Occipital lobe (tissue), 3 donors: ENCODE data around the gene MPP1. TPM values are rescaled to one million over a fixed set of nuclear protein-coding genes. Genes with fewer than 3 reads are reported as not detected.

Source experiments
- DNase-seq: peaks from one replicate; lab custom pipeline; 2025; lab: John Stamatoyannopoulos, UW
- small RNA-seq: library from RNA; depleted of rRNA; stranded (forward); fragments of <200 nt; gene quantifications from one replicate; pipeline ENCODE3, GENCODE V24; 2014
- total RNA-seq: library from RNA; depleted of rRNA; stranded (reverse); fragments of >200 nt; gene quantifications from one replicate; pipeline ENCODE4 v1.2.3, GENCODE V29; 2014

The MPP1 gene
- total RNA-seq, 1 donor from 2014 or later = 15.1 TPM

- DNase-seq = no peak
Measured at GRCh38 chrX:154732421-154733065, 72.7 kb downstream of the MPP1 start.

GRCh38 chrX:154731881-154732280, 73.4 kb downstream of the MPP1 start:
- DNase-seq = no peak

GRCh38 chrX:154731184-154731583, 74.1 kb downstream of the MPP1 start:
- DNase-seq = no peak

GRCh38 chrX:154730253-154730891, 74.9 kb downstream of the MPP1 start:
- DNase-seq = no peak

GRCh38 chrX:154729439-154729838, 75.8 kb downstream of the MPP1 start:
- no peak for DNase-seq

Small RNA genes lying within 50 kb of the gene (small RNA-seq; reads per million reads assigned to genes)
- gene SNORA36A = not detected

Other genes starting within 250 kb of the MPP1 start
- gene CTAG1A, start 220.4 kb downstream of the MPP1 start, total RNA-seq = not detected
- not detected for gene CTAG1B, start 186.2 kb downstream of the MPP1 start, total RNA-seq
- gene CTAG2, start 151.9 kb downstream of the MPP1 start, total RNA-seq = not detected
- gene GAB3, start 54.4 kb downstream of the MPP1 start, total RNA-seq = 1.4 TPM
- gene DKC1, start 42.6 kb downstream of the MPP1 start, total RNA-seq = 19.0 TPM
- not detected for gene SMIM9, start 29.2 kb upstream of the MPP1 start, total RNA-seq
- 0.47 TPM for gene F8A1, start 80.9 kb upstream of the MPP1 start, total RNA-seq
- 7.3 TPM for gene F8, start 217.2 kb upstream of the MPP1 start, total RNA-seq
- 31.4 TPM for gene FUNDC2, start 221.4 kb upstream of the MPP1 start, total RNA-seq